Subcutaneous adipose tissue (tissue), 4 donors: ENCODE measurements around the gene INTS11. TPM values are rescaled to one million over a fixed set of nuclear protein-coding genes. Genes with fewer than 3 reads are reported as not detected.

Experiments used
- total RNA-seq, 4 donors: library from RNA; depleted of rRNA; stranded (reverse); fragments of >200 nt; gene quantifications; one replicate each; pipeline ENCODE4 v1.1.0, GENCODE V29; 2016
- TF ChIP-seq, protein P1 (sequence below): fragments of 450-650 bp; IDR thresholded peaks from one replicate; pipeline ENCODE4 v1.5.1; 2016; ENCODE audit warnings: low read depth, mild to moderate bottlenecking, control low read depth, antibody characterized with exemption, moderate library complexity

INTS11 gene
- total RNA-seq, 4 donors from 2014 or later, result 50.5 to 122 (median 60.6) TPM

DNA sequence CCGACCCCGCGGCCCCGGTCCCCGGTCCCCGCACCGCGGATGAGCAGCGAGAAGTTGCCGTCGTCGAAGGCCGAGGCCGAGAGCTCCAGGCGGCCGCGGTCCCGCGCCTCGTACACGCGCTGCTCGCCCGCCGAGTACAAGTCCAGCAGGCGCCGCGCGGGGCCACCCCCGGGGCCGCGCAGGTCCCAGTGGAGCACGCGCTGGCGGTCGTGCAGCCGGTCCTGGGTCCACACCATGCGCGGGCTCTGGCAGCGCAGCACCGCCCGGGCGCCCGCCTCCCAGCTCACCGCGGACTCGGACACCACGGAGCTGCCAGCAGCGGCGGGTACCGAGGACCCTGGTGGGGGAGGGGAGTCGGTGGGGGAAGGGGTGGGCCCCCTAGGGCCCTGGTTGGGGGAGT is 31.0 kb upstream of the INTS11 start:
- TF ChIP-seq, protein P1, sequence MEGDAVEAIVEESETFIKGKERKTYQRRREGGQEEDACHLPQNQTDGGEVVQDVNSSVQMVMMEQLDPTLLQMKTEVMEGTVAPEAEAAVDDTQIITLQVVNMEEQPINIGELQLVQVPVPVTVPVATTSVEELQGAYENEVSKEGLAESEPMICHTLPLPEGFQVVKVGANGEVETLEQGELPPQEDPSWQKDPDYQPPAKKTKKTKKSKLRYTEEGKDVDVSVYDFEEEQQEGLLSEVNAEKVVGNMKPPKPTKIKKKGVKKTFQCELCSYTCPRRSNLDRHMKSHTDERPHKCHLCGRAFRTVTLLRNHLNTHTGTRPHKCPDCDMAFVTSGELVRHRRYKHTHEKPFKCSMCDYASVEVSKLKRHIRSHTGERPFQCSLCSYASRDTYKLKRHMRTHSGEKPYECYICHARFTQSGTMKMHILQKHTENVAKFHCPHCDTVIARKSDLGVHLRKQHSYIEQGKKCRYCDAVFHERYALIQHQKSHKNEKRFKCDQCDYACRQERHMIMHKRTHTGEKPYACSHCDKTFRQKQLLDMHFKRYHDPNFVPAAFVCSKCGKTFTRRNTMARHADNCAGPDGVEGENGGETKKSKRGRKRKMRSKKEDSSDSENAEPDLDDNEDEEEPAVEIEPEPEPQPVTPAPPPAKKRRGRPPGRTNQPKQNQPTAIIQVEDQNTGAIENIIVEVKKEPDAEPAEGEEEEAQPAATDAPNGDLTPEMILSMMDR, result no peak

DNA sequence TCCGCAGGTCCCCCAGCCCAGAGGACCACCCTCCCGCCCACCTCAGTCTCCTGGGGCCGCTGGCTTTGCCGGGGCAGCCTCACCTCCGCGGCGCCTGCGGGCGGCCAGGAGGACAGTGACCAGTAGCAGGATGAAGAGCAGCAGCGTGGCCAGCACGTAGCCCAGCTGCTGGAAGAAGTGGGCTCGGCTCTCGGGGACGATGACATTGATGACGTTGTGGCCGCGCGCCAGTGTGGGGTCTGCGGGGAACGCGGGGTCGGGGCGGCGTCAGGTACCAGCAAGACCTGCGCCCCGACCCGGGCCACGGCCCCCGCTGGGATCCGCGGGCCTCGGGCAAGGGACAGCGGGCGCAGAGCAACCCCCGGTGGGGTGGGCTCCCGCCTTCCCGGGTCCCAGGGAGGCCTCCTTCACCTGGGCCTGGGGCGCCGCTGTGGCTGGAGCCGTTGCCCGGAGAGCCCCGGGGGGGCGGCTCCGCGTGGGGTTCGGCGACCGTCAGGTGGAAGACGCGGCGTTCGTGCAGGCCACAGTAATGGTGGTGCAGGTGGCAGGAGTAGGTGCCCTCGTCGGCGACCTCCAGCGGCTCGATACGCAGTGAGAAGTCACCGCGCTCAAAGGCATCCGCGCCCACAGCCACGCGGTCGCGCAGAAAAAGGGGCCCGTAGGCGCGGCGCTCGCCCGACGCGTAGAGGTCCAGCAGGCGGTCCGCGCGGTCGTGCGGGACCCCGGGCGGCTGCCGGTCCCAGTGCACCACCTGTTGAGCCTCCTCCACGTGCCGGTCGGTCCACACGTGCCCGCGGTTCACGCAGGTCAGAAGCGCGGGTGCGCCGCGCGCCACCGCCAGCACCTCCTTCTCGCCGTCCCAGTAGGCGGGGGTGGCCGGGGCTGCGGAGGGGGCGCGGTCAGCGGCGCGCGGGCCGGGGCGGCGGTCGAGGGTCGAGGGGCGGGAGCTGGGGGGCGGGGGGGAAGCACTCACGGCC is 30.1 kb upstream of the INTS11 start:
- TF ChIP-seq, protein P1, result no peak

DNA sequence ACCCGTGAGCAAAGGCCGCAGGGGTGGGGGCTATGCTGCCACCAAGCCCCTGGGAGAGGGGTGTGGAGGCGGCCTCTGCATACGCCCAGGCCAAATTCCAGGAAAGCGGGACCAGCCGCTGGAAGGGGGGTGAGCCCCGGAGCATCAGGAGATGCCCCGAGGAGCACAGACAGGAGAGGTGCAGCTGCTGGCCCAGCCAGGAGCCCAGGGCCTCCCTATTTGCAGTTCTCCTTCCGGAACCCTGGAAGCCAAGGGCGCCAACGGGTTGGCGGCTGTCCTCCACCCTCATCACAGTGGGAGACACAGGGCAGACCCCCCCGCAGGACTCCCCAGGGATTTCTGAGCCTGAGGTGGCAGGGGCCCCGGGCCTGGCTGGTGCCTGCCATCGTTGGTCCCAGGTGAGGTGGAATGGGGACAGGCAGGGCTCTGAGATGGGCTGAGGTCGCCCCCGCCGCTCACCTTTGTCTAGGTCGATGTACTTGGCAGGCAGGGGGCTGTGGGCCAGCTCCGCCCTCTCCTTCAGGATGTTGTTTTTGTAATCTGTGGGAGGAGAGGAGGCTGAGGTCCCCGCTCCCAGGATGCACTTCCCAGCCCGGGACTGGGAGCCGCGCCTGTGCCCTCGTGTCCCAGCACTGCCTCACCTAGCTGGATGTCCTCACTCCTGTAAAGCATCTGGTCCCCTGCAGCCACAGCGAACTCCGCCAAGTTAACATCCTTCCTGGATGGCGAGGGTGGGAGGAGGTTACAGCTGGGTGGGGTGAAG is 29.1 kb upstream of the INTS11 start:
- TF ChIP-seq, protein P1, result no peak

DNA sequence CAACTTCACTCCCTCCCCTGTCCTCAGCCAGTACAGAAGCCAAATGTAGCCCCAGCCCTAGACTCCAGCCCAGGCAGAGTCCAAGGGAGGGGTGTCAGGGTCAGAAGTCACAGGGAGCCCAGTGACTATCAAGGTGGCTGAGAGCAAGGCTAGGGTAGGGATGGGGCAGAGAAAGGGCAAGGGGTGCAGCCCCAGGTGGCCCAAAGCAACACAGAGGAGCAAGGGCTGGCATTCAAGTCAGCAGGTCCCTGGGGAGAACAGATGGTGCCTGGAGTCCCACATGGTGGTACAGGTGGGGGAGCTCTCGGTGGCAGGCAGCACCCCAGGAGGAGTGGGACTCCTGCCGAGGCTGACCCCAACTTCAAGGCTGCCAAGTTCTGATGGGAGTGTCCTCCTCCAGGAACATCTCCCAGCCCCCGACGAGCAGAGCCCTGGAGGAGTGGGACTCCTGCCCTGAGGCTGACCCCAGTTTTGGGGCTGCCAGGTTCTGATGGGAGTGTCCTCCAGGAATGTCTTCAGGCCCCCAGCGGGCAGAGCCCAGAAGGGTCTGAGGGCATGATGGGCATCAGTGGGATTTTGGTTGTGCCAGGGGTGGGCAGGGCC is 28.4 kb upstream of the INTS11 start:
- TF ChIP-seq, protein P1, result no peak

DNA sequence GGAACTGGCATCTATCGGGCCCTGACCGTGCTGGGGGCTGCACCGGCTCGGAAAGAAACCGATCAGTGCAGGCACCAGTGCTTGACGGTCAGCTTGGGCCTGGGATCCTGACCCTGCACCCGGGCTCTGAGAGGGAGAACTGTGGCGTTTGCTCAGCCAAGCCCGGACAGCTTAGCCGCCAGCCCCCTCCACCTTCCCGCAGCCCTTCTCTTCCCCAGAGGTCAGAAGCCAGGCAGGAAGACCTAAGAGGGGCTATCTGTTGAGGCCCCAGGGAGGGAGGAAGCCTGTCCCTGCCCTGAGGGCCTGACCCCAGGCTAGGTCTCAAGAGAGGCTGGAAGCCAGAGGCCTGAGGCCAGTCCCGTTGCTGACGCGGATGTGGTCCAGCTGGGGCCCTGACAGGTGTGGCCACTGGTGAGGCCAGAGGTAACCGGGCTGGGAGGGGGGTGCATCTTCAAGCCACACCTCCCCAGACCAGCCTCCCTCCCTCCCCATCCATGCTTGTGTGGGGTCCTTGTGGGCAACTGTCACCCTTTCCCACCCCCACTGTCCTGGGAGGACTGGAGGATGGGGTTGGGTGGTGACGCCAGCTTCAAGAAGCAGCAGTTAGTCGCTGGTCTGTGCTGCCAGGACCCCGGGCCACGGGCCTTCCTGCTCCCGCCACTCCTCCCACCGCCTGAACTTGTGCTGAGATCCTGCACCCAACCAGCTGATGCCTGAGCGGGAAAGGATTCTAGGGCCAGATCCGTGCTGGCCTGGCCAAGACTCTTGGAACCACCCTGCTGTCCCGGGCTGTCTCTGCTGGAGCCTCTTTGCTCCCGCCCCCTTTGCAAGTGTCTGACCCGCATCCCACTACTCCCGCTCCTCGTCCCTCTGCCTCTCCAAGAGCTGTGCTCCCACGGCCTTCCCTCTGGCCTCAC is 27.3 kb upstream of the INTS11 start:
- TF ChIP-seq, protein P1, result no peak

DNA sequence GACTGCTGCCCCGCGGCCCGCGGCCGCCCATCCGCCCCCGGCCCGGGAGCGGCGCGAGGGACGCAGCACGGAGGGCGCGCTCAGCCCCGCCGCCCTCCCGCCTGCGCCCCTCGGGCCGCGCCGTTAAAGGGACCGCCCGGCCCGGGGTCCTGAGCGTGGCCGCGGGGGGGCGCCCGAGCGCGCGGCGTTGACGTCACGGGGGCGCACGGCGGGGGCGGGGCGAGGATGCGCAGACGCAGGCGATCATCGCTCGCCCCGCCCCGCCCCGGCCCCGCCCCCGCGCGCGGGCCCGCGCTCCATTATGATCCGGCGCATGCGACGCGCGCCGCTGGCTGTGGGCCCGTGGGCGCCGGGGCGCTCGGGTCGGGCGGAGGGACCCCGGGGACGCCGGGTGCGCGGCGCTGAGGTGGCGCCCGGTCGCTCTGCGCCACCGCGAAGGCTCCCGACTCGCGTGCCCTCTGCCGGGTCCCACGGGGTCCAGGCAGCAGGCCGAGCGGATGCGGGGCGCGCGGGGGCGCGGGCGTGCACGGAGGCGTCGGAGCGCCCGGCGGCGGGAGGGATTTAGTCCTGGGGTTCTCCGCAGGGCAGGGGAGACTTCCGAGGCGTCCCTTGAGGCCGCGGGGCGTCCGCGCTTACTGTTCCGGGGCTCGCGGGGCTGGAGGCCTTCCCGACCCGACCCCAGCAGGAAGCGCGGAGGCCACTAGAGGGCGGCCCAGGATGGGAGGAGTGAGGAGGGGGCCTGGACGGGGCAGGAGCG is 25.0 kb upstream of the INTS11 start, which contains the start of gene DVL1:
DVL1 (minus strand) TSS at position 163 of the 757 bp plus-strand sequence. CDS start 353 bp downstream, outside the sequence.
- TF ChIP-seq, protein P1, result no peak
